ENCODE measurements around the gene SELENOK. TPM values are rescaled to one million over a fixed set of nuclear protein-coding genes. Genes with fewer than 3 reads are reported as not detected.
A peak's percentile ranks its signal among the peaks of the same experiment; 100 is the strongest.

Gene SELENOK
- total and polyA plus RNA-seq, 2 of the 13 experiments (the other 11 are each of a cell fraction or from before 2014, with no cell fraction given): 67.0 to 81.0 TPM

DNA sequence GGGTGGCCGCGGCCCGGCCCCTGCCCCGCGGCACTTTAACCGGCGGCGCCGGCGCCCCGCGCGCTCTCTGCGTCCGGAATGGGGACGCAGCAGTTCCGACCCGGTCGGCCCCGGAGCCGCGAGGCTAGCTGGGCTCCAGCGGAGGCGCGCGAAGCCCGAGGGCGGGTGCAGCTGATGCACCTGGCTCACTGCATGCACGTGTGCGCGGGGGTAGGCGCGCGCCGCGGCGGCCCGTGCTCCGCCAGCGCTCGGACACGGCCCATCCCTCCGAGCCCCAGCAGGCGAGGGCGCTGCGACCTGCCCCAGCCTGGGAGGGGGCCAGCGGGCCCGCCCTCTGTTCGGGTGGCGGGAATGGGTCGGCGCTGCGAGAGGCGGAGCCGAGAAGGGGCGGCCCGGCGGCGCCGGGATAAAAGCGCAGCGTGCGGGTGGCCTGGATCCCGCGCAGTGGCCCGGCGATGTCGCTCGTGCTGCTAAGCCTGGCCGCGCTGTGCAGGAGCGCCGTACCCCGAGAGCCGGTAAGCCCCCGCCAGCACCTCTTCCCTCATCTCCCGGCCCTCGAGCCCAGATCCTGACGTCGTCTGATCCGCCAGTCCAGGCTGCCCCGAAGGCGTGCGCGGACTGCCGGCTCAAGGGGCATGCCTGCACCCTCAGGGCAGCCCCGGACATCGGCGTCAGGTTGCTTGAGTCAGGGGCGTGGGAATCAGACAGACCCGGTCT lies 45.4 kb downstream of the SELENOK start, which contains the start of the genes CHDH and IL17RB (continued):
- TF ChIP-seq ZNF589 (CRISPR knock-in tag; conservative IDR thresholded peaks at IDR 0.05) (peak; percentile 91), GZF1 (CRISPR knock-in tag; IDR thresholded peaks at IDR 0.05) (peak; percentile 27), AGO1 (IDR thresholded peaks at IDR 0.05; ENCODE audit: low read depth, low read length, poor library complexity, severe bottlenecking) (no peak), CENPX (CRISPR knock-in tag; IDR thresholded peaks at IDR 0.05) (no peak), MYC (CRISPR knock-in tag; IDR thresholded peaks at IDR 0.05; ENCODE audit: borderline replicate concordance) (peak; percentile 94), KDM2A (CRISPR knock-in tag; IDR thresholded peaks at IDR 0.05; ENCODE audit: borderline replicate concordance, low read depth) (peak; percentile 85; the same call in 1 of the 2 replicates), REL (CRISPR knock-in tag; conservative IDR thresholded peaks at IDR 0.05) (peak; percentile 74; the same call in 1 of the 2 replicates), ZNF282 (IDR thresholded peaks at IDR 0.05; ENCODE audit: partially characterized antibody) (no peak), ZNF546 (CRISPR knock-in tag; conservative IDR thresholded peaks at IDR 0.05) (no peak), ZMYM4 (CRISPR knock-in tag; IDR thresholded peaks at IDR 0.05) (peak; percentile 92), ZNF496 (CRISPR knock-in tag; IDR thresholded peaks at IDR 0.05; ENCODE audit: insufficient replicate concordance) (no peak), SMARCC2 (IDR thresholded peaks at IDR 0.05) (no peak)
- TF ChIP-seq, protein P1, sequence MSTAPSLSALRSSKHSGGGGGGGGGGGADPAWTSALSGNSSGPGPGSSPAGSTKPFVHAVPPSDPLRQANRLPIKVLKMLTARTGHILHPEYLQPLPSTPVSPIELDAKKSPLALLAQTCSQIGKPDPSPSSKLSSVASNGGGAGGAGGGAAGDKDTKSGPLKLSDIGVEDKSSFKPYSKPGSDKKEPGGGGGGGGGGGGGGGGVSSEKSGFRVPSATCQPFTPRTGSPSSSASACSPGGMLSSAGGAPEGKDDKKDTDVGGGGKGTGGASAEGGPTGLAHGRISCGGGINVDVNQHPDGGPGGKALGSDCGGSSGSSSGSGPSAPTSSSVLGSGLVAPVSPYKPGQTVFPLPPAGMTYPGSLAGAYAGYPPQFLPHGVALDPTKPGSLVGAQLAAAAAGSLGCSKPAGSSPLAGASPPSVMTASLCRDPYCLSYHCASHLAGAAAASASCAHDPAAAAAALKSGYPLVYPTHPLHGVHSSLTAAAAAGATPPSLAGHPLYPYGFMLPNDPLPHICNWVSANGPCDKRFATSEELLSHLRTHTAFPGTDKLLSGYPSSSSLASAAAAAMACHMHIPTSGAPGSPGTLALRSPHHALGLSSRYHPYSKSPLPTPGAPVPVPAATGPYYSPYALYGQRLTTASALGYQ (CRISPR knock-in tag; IDR thresholded peaks at IDR 0.05): no peak
- TF ChIP-seq, protein P2, sequence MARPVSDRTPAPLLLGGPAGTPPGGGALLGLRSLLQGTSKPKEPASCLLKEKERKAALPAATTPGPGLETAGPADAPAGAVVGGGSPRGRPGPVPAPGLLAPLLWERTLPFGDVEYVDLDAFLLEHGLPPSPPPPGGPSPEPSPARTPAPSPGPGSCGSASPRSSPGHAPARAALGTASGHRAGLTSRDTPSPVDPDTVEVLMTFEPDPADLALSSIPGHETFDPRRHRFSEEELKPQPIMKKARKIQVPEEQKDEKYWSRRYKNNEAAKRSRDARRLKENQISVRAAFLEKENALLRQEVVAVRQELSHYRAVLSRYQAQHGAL (CRISPR knock-in tag; IDR thresholded peaks at IDR 0.05; ENCODE audit: not compliant biosample characterization): no peak
- TF ChIP-seq, protein P3, sequence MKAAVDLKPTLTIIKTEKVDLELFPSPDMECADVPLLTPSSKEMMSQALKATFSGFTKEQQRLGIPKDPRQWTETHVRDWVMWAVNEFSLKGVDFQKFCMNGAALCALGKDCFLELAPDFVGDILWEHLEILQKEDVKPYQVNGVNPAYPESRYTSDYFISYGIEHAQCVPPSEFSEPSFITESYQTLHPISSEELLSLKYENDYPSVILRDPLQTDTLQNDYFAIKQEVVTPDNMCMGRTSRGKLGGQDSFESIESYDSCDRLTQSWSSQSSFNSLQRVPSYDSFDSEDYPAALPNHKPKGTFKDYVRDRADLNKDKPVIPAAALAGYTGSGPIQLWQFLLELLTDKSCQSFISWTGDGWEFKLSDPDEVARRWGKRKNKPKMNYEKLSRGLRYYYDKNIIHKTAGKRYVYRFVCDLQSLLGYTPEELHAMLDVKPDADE (CRISPR knock-in tag; IDR thresholded peaks at IDR 0.05): peak; percentile 54; the same call in 1 of the 2 replicates
- TF ChIP-seq, protein P4, sequence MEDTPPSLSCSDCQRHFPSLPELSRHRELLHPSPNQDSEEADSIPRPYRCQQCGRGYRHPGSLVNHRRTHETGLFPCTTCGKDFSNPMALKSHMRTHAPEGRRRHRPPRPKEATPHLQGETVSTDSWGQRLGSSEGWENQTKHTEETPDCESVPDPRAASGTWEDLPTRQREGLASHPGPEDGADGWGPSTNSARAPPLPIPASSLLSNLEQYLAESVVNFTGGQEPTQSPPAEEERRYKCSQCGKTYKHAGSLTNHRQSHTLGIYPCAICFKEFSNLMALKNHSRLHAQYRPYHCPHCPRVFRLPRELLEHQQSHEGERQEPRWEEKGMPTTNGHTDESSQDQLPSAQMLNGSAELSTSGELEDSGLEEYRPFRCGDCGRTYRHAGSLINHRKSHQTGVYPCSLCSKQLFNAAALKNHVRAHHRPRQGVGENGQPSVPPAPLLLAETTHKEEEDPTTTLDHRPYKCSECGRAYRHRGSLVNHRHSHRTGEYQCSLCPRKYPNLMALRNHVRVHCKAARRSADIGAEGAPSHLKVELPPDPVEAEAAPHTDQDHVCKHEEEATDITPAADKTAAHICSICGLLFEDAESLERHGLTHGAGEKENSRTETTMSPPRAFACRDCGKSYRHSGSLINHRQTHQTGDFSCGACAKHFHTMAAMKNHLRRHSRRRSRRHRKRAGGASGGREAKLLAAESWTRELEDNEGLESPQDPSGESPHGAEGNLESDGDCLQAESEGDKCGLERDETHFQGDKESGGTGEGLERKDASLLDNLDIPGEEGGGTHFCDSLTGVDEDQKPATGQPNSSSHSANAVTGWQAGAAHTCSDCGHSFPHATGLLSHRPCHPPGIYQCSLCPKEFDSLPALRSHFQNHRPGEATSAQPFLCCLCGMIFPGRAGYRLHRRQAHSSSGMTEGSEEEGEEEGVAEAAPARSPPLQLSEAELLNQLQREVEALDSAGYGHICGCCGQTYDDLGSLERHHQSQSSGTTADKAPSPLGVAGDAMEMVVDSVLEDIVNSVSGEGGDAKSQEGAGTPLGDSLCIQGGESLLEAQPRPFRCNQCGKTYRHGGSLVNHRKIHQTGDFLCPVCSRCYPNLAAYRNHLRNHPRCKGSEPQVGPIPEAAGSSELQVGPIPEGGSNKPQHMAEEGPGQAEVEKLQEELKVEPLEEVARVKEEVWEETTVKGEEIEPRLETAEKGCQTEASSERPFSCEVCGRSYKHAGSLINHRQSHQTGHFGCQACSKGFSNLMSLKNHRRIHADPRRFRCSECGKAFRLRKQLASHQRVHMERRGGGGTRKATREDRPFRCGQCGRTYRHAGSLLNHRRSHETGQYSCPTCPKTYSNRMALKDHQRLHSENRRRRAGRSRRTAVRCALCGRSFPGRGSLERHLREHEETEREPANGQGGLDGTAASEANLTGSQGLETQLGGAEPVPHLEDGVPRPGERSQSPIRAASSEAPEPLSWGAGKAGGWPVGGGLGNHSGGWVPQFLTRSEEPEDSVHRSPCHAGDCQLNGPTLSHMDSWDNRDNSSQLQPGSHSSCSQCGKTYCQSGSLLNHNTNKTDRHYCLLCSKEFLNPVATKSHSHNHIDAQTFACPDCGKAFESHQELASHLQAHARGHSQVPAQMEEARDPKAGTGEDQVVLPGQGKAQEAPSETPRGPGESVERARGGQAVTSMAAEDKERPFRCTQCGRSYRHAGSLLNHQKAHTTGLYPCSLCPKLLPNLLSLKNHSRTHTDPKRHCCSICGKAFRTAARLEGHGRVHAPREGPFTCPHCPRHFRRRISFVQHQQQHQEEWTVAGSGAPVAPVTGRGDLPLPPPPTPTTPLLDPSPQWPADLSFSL (CRISPR knock-in tag; IDR thresholded peaks at IDR 0.05): no peak
- TF ChIP-seq, protein P5, sequence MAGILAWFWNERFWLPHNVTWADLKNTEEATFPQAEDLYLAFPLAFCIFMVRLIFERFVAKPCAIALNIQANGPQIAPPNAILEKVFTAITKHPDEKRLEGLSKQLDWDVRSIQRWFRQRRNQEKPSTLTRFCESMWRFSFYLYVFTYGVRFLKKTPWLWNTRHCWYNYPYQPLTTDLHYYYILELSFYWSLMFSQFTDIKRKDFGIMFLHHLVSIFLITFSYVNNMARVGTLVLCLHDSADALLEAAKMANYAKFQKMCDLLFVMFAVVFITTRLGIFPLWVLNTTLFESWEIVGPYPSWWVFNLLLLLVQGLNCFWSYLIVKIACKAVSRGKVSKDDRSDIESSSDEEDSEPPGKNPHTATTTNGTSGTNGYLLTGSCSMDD (CRISPR knock-in tag; IDR thresholded peaks at IDR 0.05): no peak
